Measurements from ENCODE around the gene UNC13C.

The UNC13C gene

DNA sequence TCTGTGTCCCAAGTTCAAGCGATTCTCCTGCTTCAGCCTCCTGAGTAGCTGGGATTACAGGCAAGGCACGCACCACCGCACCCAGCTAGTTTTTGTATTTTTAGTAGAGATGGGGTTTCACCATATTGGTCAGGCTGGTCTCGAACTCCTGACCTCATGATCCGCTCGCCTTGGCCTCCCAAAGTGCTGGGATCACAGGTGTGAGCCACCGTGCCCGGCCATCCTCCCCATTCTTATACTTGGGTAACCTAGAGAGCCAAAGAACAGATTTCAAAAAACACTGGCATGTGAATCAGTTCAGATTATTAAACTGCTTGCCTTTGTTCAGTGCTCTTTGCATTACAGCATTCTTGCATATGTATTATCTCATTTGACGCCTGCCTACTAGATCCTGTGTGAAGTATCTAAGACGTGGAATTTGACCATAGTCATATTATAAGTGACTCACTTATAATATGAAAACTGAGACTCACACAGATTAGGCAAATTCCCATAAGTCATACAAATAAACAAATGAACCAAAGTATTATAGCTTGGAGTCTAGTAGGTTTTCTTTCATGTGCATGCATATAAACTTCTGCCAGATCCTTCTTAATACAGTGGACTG, 123.5 kb downstream of the UNC13C start:
- no peak for DNase-seq (ENCODE audit: insufficient read length, low spot score)
- FAIRE-seq, result no peak

DNA sequence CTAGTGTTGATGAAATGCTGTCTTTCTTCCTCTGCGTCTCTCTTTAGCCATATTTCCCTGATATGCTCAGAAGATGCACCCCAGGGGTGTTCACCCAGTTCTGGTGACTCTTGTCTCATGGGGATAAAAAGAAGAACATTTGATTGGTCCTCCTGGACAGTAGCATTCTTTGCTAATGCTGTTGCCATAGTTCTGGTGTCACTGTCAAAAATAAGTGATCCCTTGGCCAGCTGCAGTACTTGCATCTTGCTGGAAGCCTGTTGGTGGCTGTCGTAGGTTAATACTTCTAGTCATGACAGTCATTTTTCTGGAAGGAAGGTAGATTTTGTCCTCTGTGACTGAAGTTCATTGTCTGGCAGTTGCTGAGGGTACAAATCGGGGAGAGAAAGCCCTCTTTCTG, 124.5 kb downstream of the UNC13C start:
- DNase-seq (ENCODE audit: insufficient read length, low spot score) (no peak), FAIRE-seq (no peak)

DNA sequence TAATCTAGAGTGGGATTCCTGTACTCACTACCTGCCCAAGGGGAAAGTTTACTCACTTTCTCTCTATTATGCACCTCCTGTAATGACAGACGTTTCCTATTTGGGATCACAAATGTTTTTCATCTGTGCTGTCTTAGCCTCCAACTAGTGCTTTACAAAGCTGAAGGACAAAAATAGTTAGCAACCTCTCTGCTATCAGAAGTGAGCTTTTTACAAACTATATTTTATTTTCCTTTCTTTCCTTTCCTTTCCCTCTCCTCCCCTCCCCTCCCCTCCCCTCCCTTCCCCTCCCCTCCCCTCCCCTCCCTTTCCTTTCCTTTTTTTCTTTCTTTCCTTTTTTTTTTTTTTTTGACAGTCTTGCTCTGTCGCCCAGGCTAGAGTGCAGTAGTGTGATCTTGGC, 130.8 kb downstream of the UNC13C start:
- no peak for DNase-seq (ENCODE audit: insufficient read length, low spot score)
- FAIRE-seq, result no peak

DNA sequence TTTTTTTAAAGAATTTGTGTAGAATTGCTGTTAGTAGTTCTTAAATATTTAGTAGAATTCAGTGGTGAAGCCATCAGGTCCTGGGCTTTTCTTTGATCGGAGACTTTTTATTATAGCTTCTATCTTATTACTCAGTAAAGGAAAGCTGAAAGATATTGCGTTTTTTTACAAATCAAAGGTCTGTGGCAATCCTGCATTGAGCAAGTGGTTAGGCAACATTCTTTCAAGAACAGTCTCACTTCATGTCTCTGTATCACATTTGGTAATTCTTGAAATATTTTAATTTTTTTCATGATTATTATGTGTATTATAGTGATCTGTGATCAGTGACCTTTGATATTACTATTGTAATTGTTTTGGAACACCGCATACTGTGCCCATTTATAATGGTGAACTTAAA, 140.8 kb downstream of the UNC13C start:
- DNase-seq (ENCODE audit: insufficient read length, low spot score) (no peak), FAIRE-seq (no peak)

DNA sequence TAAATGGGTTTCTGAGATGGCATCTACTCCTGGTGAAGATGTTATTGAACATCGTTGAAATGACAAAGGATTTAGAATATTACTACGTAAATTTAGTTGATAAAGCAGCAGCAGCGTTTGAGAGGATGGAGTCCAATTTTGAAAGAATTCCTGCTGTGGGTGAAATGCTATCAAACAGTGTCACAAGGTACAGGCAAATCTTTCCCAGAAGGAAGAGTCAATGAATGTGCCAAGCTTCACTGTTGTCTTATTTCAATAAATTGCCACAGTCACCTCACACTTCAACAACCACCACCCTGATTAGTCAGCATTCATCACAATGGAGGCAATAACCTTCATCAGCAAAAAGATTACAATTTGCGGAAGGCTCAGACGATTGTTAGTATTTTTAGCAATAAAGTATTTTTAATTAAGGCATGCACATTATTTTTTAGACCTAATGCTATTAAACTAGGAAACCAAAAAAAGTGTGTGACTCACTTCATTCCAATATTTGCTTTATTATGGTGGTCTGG, 142.8 kb downstream of the UNC13C start:
- DNase-seq (ENCODE audit: insufficient read length, low spot score) (no peak), FAIRE-seq (no peak)

DNA sequence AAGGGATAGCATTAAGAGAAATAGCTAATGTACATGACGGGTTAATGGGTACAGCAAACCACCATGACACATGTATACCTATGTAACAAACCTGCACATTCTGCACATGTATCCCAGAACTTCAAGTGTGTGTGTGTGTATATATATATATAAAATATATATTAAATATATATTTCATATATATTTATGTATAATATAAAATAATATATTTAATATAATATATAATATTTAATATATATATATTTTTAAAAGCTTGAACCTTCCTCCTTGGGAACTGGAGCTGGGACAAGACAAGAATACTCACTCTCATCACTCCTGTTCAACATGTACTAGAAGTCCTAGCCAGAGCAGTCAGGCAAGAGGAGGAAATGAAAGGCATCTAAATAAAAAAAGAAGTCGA, 149.3 kb downstream of the UNC13C start:
- FAIRE-seq (no peak), DNase-seq (ENCODE audit: insufficient read length, low spot score) (no peak)

DNA sequence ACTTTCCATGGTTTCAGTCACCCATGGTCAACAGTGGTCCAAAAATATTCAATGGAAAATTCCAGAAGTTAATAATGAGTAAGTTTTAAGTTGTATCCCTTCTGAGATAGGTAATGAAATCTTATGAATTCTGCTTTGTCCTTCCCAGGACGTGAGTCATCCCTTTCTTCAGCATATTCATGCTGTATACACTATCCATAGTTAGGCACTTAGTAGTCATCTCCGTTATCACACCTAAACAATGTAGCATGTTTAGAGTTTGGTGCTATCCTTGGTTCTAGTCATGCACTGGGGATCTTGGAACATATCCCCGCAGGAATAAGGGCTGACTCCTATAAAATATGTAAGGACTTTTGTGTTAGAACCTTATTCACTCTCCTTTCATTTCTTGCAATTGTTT, 153.2 kb downstream of the UNC13C start:
- FAIRE-seq (no peak), DNase-seq (ENCODE audit: insufficient read length, low spot score) (no peak)

DNA sequence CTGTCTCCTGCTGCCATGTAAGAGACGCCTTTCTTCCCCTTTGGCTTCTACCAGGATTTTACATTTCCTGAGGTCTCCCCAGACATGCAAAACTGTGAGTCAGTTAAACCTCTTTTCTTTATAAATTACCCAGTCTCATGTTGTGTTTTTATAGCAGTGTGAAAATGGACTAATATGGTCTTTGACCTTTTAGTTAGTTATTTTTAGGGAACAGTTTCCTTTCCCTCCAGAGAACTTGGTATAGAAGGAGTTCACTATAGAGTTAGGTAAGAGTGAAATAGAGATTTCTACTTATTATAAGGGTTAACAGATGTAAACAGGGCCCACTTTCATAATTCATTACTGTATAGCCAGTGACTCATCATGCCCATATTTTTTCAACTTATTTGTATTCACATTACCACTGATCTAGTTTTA, 170.9 kb downstream of the UNC13C start:
- no peak for FAIRE-seq
- no peak for DNase-seq (ENCODE audit: insufficient read length, low spot score)

DNA sequence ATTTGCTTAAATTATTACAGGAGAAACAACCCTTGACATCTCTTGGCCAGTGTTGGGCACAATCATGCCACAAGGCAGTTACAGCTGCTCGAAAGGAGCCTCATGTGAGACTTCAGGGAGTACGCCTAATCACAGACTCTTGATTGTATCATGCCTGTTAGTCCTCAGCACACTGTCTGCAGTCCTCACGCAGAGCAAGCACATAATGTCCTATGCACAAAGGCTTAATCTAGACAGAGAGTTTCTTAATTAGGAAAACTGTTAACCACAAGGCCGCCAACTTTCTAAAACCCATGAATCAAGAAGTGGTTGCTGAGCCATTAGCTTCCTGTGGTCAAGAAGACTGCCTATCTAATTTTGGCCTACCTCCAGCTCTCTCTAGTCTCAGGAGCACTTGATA, 172.0 kb downstream of the UNC13C start:
- FAIRE-seq, result no peak

DNA sequence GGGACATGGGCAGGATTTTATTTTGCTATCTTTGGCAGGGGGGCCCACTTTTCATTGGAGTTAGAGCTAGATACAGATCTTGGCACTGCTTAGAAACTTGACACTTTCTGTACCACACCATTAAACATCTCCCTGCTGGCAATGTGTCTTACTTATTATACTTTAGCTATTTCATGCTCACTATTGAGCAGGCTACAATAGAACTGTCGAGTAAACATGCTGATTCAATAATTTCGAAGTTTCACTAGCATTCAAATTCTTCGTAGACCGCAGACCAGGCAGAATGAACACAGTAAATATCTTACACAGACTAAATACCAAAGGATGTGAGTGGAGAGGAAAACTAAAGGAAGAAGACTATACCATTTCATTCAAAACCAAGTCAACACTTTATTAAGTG, 180.8 kb downstream of the UNC13C start:
- no peak for FAIRE-seq
- DNase-seq (ENCODE audit: insufficient read length, low spot score), result no peak

More for the DNA sequence above, 172.0 kb downstream of the UNC13C start:
- DNase-seq (ENCODE audit: insufficient read length, low spot score), result no peak

DNA sequence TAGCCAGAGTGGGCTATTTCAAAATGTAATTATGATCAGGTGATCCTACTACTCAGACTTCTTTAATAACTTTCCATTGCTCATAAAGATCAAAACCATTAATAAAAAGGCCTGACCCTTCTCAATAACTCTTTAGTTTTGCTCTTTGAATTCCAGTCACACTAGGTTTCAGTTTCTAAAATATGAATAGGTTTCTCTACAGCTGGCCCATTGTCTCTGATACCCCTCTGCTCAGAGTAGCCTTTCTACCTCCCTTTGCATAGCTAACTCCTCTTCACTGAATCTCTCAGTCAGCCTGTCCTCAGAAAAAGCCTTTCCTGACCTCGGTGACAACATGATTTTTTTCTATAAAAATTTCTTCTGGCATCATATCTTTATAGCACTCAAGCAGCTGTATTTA, 209.1 kb downstream of the UNC13C start:
- DNase-seq (ENCODE audit: insufficient read length, low spot score), result no peak
- FAIRE-seq, result no peak

DNA sequence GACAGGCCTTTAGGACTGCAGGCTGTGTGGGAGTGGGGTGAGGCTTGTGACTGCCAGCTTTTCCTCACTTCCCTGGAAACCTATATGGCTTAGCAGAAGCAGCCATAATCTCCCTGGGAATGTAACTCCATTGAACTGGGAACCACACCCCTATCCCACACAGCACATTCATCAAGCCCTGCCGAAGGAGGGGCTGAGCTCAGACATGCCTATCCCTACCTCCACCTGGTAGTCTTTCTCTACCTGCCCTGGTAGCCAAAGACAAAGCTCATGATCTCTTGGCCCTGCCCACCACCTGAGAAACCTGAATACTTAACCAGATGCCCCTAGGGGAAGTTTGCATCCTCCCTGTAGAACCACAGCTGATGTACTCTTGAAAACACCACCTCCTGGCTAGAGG, 219.8 kb downstream of the UNC13C start:
- FAIRE-seq (no peak), DNase-seq (ENCODE audit: insufficient read length, low spot score) (no peak)

DNA sequence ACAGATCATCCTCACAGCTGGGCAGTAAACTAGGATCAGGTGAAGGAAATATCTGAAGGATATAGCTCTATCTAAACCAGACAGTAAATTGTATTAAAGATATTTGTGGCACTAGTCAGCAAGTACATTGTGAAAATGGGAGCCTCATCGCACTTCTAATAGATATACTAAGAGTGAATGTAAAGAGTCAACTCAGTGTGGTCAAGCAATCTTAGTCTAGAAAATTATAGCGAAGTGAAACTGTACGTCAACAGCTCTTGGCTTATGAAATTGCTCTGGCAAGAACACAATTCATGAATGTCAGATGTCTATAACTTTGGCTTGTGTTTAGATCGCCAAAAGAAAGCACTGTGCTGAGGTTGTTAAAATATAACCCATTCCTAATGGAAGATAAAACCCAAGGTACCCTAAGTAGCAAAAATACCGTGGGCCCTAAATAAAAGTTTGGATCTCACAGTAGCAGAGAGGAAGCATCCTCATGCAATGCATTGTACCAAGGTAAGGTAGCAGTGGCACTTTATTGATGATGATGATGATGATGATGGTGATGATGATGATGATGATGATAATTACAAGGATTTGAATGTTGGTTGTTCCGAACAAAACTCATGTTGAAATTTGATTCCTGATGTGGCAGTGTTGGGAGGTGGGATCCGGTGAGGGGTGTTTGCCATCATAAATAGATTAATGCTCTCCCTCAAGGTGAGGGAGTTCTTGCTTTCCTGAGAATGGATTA, 228.5 kb downstream of the UNC13C start:
- no peak for FAIRE-seq
- DNase-seq (ENCODE audit: insufficient read length, low spot score), result no peak

DNA sequence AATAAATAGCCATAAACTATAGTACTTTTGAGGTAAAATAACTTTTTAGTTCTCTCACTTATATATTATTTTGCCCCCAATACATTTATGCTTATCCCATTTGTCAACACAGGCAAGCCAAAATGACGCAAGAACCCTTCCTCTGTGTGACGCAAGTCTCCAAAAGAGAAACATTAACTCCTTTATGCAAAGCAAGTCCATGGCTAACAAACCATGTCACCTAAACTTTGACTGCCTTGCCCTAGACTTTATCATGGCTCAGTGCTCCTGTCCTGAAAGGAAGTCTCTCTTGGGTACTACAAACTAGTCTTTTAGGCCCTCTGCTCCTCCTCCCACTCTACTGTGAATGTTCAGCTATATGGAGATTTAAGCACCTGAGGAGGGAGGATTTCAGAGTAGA, 230.5 kb downstream of the UNC13C start:
- FAIRE-seq, result no peak
- no peak for DNase-seq (ENCODE audit: insufficient read length, low spot score)

DNA sequence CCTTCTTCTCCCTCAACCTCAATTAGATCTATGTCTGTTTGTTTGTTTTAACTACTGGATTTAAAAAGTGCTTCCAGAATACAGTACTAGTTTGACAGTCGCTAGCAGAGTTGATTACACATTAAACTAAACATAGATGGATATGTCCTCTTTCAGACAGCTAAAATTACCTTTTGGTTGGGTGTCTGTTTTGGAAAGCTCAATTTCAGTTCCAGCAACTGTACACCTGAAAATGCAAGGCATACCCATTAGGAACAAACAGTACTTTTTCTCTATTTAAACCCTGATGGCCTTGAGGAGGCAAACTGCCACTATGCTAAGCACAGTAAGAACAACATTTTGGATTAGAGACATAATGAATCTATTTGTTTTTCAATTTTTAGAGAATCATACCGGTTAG, 234.4 kb downstream of the UNC13C start:
- DNase-seq (ENCODE audit: insufficient read length, low spot score), result no peak
- FAIRE-seq, result no peak

DNA sequence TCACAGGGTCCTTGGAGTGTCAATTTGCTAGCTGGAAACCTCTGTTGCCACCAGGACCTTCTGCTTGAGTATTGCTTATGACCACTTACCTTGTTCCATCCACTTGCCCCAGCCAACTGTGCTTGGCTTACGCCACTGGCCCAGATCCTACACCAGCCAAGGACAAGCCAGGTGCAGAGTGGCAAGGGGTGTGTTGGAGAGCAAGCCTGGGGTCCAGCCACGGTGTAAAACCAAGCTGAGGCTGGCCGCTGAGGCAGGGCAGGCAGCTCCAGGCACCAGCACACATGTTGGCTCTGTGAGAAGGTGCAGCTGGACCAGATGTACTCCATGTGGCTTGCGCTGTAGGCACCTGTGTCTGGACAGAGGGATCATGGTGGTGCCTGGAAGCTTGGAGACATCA, 248.2 kb downstream of the UNC13C start:
- DNase-seq (ENCODE audit: insufficient read length, low spot score) (no peak), FAIRE-seq (no peak)

DNA sequence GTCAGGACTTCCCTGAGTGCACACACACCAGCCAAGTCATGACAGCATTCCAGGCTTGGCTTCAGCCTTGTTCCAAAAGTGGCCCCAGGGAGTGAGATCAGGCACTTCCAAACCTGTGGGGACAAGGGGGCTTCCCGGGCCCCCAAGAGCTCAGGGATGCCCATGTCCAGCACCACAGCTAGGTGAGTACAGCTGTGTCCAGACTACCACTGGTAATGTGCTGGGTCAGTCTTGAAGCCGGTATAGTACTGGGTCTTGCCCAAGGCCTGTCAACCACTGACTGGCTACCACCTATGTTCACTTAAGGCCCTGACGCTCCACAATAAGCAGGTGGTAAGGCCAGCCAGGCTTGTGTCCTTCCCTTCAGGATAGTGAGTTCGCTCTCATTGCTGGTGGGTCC, 249.3 kb downstream of the UNC13C start:
- no peak for FAIRE-seq

DNA sequence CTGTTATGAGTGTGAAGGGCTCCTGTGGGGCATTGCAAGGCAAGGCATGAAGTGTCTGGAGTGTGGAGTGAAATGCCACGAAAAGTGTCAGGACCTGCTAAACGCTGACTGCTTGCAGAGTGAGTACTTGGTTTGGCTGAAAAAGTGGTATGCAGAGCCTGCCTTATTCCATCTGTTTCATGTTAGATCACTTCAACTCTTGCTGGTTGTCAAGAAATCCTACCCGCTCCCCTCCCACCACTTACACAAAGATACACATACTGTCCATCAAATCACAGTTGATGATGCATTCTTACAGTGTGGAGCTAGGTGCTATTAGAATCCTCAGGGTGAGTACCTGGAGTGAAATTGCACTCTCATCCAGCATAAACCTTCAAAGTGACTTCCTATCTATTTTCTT, 272.1 kb downstream of the UNC13C start:
- FAIRE-seq (no peak), DNase-seq (ENCODE audit: insufficient read length, low spot score) (no peak)

More for the DNA sequence above, 249.3 kb downstream of the UNC13C start:
- no peak for DNase-seq (ENCODE audit: insufficient read length, low spot score)

DNA sequence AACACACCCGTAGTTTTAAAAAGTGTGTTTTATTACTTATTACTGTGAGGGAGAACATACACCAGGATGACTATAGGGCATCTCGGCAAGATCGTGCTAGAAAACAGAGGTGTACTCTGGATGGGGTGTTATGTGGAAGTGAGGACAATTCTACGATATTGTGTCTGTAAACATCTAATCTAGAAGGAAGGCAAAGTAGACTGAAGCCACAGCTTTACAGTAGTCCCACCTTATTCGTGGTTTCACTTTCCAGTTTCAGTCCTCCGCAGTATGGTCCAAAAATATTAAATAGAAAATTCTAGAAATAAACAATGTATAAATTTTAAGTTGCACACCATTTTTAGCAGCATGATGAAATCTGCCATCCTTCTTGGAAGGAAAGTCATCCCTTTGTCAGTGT, 277.9 kb downstream of the UNC13C start:
- FAIRE-seq, result no peak
- no peak for DNase-seq (ENCODE audit: insufficient read length, low spot score)

DNA sequence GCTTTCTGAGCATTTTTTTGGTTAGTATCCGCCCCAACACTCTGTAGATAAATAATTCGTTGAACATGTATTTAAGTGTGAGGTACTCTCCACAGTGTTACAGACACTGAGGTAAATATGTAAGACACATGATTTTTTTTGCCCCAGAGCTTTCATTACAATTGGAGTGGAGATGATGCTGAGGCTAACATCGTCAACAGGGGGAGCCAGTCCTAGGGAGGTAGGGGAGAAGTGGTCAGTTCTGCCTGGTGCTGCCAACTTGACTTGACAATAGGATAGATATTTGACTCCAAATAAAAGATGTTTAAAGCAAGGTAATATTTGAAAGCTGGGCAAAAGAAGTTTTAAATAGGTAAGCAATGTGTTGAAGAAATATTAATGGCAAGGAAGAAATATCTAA, 295.7 kb downstream of the UNC13C start:
- DNase-seq (ENCODE audit: insufficient read length, low spot score), result no peak
- FAIRE-seq, result no peak

DNA sequence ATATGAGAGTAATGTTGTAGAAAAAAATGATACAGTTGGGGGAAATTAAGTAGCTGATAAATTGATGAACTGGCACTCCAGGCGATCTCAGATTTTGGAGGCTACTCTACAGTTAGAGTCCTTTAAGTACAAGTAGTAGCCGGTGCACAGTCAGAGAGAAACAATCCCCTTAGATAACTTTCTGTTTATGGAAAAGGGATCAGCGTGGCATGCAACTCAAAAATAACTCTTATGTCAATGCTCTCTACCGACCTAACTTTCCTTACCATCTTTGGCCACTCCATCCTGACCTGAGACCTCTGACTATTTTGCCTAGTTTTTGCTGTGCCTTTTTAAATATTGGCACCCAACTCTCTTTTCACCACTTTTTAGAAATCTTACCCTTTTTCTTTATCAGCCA, 299.6 kb downstream of the UNC13C start:
- FAIRE-seq, result no peak
- no peak for DNase-seq (ENCODE audit: insufficient read length, low spot score)

DNA sequence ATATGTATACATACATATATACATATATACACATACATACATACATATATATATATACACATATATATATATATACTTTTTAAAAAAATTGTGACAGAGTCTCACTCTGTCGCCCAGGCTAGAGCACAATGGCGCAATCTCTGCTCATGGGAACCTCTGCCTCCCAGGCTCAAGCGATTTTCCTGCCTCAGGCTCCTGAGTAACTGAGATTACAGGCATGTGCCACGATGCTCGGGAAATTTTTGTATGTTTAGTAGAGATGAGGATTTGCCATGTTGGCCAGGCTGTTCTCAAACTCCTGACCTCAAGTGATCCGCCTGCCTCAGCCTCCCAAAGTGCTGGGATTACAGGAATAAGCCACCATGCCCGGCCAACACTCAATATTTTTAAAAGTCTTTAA, 302.5 kb downstream of the UNC13C start:
- DNase-seq (ENCODE audit: insufficient read length, low spot score), result no peak
- no peak for FAIRE-seq

Data from GM19239 (cell line).